Choroid plexus epithelial cell (primary cell): Measurements from ENCODE around the gene POLR3K.
"Not testable (repeated sequence)": the region's sequence is repeated elsewhere in the genome, so short reads cannot be mapped to it uniquely, and the experiment has no call there.

Experiments
- DNase-seq: peaks from one replicate; pipeline ENCODE4 v3.0.0-alpha.2; 2010; ENCODE audit warnings: low read depth
- H3K4me3 ChIP-seq: 2 replicates; pipeline ENCODE4 v1.5.1; 2011; ENCODE audit warnings: low read depth, mild to moderate bottlenecking, control low read depth, low read length, moderate library complexity
- TF ChIP-seq, protein P1 (sequence below): conservative IDR thresholded peaks from 2 replicates; pipeline ENCODE4 v1.5.1; 2011; ENCODE audit warnings: low read depth, mild to moderate bottlenecking, control low read depth, inconsistent platforms, low read length, moderate library complexity

POLR3K gene

GRCh38 chr16:35011-35677, 18.3 kb downstream of the POLR3K start:
- DNase-seq: no peak
- no peak overlapping the region for H3K4me3 ChIP-seq
- TF ChIP-seq, protein P1, sequence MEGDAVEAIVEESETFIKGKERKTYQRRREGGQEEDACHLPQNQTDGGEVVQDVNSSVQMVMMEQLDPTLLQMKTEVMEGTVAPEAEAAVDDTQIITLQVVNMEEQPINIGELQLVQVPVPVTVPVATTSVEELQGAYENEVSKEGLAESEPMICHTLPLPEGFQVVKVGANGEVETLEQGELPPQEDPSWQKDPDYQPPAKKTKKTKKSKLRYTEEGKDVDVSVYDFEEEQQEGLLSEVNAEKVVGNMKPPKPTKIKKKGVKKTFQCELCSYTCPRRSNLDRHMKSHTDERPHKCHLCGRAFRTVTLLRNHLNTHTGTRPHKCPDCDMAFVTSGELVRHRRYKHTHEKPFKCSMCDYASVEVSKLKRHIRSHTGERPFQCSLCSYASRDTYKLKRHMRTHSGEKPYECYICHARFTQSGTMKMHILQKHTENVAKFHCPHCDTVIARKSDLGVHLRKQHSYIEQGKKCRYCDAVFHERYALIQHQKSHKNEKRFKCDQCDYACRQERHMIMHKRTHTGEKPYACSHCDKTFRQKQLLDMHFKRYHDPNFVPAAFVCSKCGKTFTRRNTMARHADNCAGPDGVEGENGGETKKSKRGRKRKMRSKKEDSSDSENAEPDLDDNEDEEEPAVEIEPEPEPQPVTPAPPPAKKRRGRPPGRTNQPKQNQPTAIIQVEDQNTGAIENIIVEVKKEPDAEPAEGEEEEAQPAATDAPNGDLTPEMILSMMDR: no peak

GRCh38 chr16:34648-34987, 18.8 kb downstream of the POLR3K start:
- no peak overlapping the region for H3K4me3 ChIP-seq
- TF ChIP-seq, protein P1: no peak
- no peak for DNase-seq

GRCh38 chr16:33877-34647, 19.3 kb downstream of the POLR3K start:
- no peak overlapping the region for H3K4me3 ChIP-seq
- TF ChIP-seq, protein P1: no peak
- DNase-seq: no peak

- not testable (repeated sequence) for DNase-seq, H3K4me3 ChIP-seq
Observed at GRCh38 chr16:33154-33876, 20.1 kb downstream of the POLR3K start.

DNA sequence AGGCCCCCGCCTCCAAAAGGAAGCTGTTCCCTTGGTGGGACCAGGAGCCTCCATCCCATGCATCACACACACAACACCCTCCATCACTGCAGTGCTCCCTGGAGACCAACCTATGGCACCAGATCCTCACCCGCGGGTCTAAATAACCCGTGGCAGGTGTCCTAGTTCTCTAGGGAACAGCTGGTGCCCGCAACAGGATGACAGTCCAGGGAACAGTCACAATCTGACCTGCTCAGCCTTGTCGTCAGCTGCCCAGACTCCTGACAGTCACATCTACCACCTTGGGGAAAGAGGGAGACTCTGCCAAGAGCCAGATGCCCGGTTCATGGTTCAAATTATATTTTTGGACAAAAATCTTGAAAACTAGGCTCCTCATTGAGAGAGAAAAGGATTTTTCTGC, 22.8 kb downstream of the POLR3K start:
- DNase-seq, H3K4me3 ChIP-seq: not testable (repeated sequence)

- DNase-seq, H3K4me3 ChIP-seq: not testable (repeated sequence)
Observed at GRCh38 chr16:25926-26348, 27.5 kb downstream of the POLR3K start.

- not testable (repeated sequence) for DNase-seq, H3K4me3 ChIP-seq
Observed at GRCh38 chr16:24151-24550, 29.3 kb downstream of the POLR3K start.

DNA sequence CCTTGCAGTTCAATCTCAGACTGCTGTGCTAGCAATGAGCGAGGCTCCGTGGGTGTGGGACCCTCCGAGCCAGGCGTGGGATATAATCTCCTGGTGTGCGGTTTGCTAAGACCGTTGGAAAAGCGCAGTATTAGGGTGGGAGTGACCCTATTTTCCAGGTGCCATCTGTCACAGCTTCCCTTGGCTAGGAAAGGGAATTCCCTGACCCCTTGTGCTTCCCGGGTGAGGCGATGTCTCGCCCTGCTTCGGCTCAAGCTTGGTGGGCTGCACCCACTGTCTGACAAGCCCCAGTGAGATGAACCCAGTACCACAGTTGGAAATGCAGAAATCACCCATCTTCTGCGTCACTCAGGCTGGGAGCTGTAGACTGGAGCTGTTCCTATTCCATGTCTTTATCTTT, 32.5 kb downstream of the POLR3K start:
- DNase-seq, H3K4me3 ChIP-seq: not testable (repeated sequence)

DNA sequence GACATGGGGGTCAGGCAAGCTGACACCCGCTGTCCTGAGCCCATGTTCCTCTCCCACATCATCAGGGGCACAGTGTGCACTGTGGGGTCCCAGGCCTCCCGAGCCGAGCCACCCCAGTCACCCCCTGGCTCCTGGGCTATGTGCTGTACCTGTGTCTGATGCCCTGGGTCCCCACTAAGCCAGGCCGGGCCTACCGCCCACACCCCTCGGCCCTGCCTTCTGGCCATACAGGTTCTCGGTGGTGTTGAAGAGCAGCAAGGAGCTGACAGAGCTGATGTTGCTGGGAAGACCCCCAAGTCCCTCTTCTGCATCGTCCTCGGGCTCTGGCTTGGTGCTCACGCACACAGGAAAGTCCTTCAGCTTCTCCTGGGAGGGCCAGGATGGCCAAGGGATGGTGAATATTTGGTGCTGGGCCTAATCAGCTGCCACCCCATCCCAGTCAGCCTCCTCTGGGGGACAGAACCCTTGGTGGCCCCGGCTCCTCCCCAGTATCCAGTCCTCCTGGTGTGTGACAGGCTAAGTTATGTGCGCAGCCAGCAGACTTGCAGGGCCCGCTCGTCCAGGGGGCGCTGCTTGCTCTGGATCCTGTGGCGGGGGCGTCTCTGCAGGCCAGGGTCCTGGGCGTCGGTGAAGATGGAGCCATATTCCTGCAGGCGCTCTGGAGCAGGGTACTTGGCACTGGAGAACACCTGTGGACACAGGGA, 36.2 kb downstream of the POLR3K start:
- H3K4me3 ChIP-seq, DNase-seq: not testable (repeated sequence)

GRCh38 chr16:10772-11171, 42.6 kb downstream of the POLR3K start:
- not testable (repeated sequence) for H3K4me3 ChIP-seq, DNase-seq
- TF ChIP-seq, protein P1: peak; percentile 43
